IMR-90 (cell line): ENCODE results near the gene NDUFB10. TPM values are rescaled to one million over a fixed set of nuclear protein-coding genes. Genes with fewer than 3 reads are reported as not detected.

Experiments used
- ATAC-seq: fragments of 200-7000 bp; cut with Tn5 transposase; 2 replicates; pipeline ENCODE4 v1.9.1; 2020; ENCODE audit warnings: low read depth, mild to moderate bottlenecking, moderate library complexity
- BruUV-seq: library from RNA; stranded (reverse); fragments of 400-500 nt; replicated peaks from 2 replicates; lab custom pipeline; 2021; lab: Mats Ljungman, UMichigan
- CTCF ChIA-PET: fragments of 300-600 bp; formaldehyde crosslinking; extraction: SDS; loops from one replicate; lab custom pipeline; 2021; ENCODE audit warnings: antibody characterized with exemption; lab: Yijun Ruan, JAX
- POLR2A ChIA-PET: fragments of 300-600 bp; sonication (Branson Sonifier 250); formaldehyde crosslinking; loops from one replicate; lab custom pipeline; 2022; ENCODE audit warnings: antibody characterized with exemption; ENCODE audit not compliant: unreplicated experiment; lab: Charles Lee
- DNase-seq: peaks from one replicate; pipeline ENCODE4 v3.0.0; 2013
- H2AFZ ChIP-seq: replicated peaks from 2 replicates; pipeline ENCODE3; 2013; ENCODE audit warnings: low read length, mild to moderate bottlenecking; ENCODE audit not compliant: poor library complexity
- H2AK5ac ChIP-seq: 2 replicates; pipeline ENCODE4 v1.6.1; 2013; ENCODE audit warnings: low read depth, low read length, inconsistent platforms
- H2AK9ac ChIP-seq: replicated peaks from 2 replicates; pipeline ENCODE3; 2013; ENCODE audit warnings: mild to moderate bottlenecking, low read depth, low read length, moderate library complexity; ENCODE audit not compliant: poor library complexity
- H2BK120ac ChIP-seq: 2 replicates; pipeline ENCODE4 v1.6.1; 2013; ENCODE audit warnings: low read depth, low read length, inconsistent platforms
- H2BK15ac ChIP-seq: 3 replicates; pipeline ENCODE4 v1.6.1; 2013; ENCODE audit warnings: low read depth, low read length, inconsistent platforms
- H2BK20ac ChIP-seq: 2 replicates; pipeline ENCODE4 v1.6.1; 2013; ENCODE audit warnings: low read depth, mild to moderate bottlenecking, inconsistent platforms, low read length, moderate library complexity
- H2BK5ac ChIP-seq: 2 replicates; pipeline ENCODE4 v1.6.1; 2013; ENCODE audit warnings: mild to moderate bottlenecking, low read depth, low read length, inconsistent platforms; ENCODE audit not compliant: poor library complexity, severe bottlenecking
- H3K14ac ChIP-seq: replicated peaks from 2 replicates; pipeline ENCODE4 v1.6.1; 2013; ENCODE audit warnings: low read depth, low read length, inconsistent platforms
- H3K18ac ChIP-seq: 2 replicates; pipeline ENCODE4 v1.6.1; 2013; ENCODE audit warnings: low read depth, low read length, control low read depth
- H3K23ac ChIP-seq: 2 replicates; pipeline ENCODE4 v1.6.1; 2013; ENCODE audit warnings: low read depth, low read length, inconsistent platforms
- H3K27ac ChIP-seq: 2 replicates; pipeline ENCODE4 v1.5.1; 2013; ENCODE audit warnings: mild to moderate bottlenecking, control low read depth, low read length; ENCODE audit not compliant: insufficient read depth
- H3K27me3 ChIP-seq: 2 replicates; pipeline ENCODE4 v1.6.1; 2013; ENCODE audit warnings: low read length; ENCODE audit not compliant: control insufficient read depth, insufficient read depth
- H3K36me3 ChIP-seq: 2 replicates; pipeline ENCODE4 v1.6.1; 2013; ENCODE audit warnings: low read length, mixed read lengths; ENCODE audit not compliant: control insufficient read depth, insufficient read depth
- H3K4ac ChIP-seq: 2 replicates; pipeline ENCODE4 v1.6.1; 2013; ENCODE audit warnings: low read depth, low read length, inconsistent platforms
- H3K4me1 ChIP-seq: 2 replicates; pipeline ENCODE4 v1.6.1; 2013; ENCODE audit warnings: low read length, mixed read lengths; ENCODE audit not compliant: control insufficient read depth, insufficient read depth
- H3K4me2 ChIP-seq: 2 replicates; pipeline ENCODE4 v1.6.1; 2013; ENCODE audit warnings: low read depth, mild to moderate bottlenecking, control low read depth, low read length, moderate library complexity
- H3K4me3 ChIP-seq: 2 replicates; pipeline ENCODE4 v1.5.1; 2013; ENCODE audit warnings: low read depth, mild to moderate bottlenecking, control low read depth, low read length, moderate library complexity; ENCODE audit not compliant: insufficient read depth
- H3K56ac ChIP-seq: 2 replicates; pipeline ENCODE4 v1.6.1; 2013; ENCODE audit warnings: low read length, inconsistent platforms; ENCODE audit not compliant: insufficient read depth; ENCODE audit errors: extremely low read depth
- H3K79me1 ChIP-seq, 2 experiments: 2 replicates each; pipeline ENCODE4 v1.6.1; 2013; ENCODE audit warnings: low read length in 2 of 2, inconsistent platforms in 1 of 2, low read depth in 1 of 2
- H3K9ac ChIP-seq: 2 replicates; pipeline ENCODE4 v1.6.1; 2013; ENCODE audit warnings: low read depth, low read length, control low read depth
- H3K9me1 ChIP-seq: 2 replicates; pipeline ENCODE4 v1.6.1; 2013; ENCODE audit warnings: low read length, inconsistent platforms; ENCODE audit not compliant: insufficient read depth
- H3K9me3 ChIP-seq: 2 replicates; pipeline ENCODE4 v1.6.1; 2013; ENCODE audit warnings: low read length; ENCODE audit not compliant: control insufficient read depth, insufficient read depth
- H4K20me1 ChIP-seq: 2 replicates; pipeline ENCODE4 v1.6.1; 2013; ENCODE audit warnings: low read length, inconsistent platforms; ENCODE audit not compliant: insufficient read depth
- H4K5ac ChIP-seq: 2 replicates; pipeline ENCODE4 v1.6.1; 2013; ENCODE audit warnings: mild to moderate bottlenecking, low read depth, low read length, control low read depth
- H4K8ac ChIP-seq, 2 experiments: 2 replicates each; pipeline ENCODE4 v1.6.1; 2013; ENCODE audit warnings: low read depth in 2 of 2, low read length in 2 of 2, control low read depth in 1 of 2, inconsistent platforms in 1 of 2
- H4K91ac ChIP-seq: 2 replicates; pipeline ENCODE4 v1.6.1; 2013; ENCODE audit warnings: low read depth, low read length, inconsistent platforms; ENCODE audit not compliant: insufficient read depth
- BHLHE40 ChIP-seq: fragments of 150-350 bp; IDR thresholded peaks from 2 replicates; pipeline ENCODE4 v1.6.1; 2016; ENCODE audit warnings: mild to moderate bottlenecking, low read depth, low read length
- CEBPB ChIP-seq: IDR thresholded peaks from 2 replicates; pipeline ENCODE4 v1.6.1; 2012; ENCODE audit warnings: low read depth, low read length, improper control_type of control experiment
- CHD1 ChIP-seq: IDR thresholded peaks from 2 replicates; pipeline ENCODE4 v1.6.1; 2012; ENCODE audit warnings: low read depth, low read length, improper control_type of control experiment
- CTCF ChIP-seq: conservative IDR thresholded peaks from 2 replicates; pipeline ENCODE4 v1.5.1; 2012; ENCODE audit warnings: mild to moderate bottlenecking, low read depth, low read length, improper control_type of control experiment
- ELK1 ChIP-seq: fragments of 150-350 bp; IDR thresholded peaks from 2 replicates; pipeline ENCODE4 v1.6.1; 2016; ENCODE audit warnings: low read depth, mild to moderate bottlenecking, low read length, moderate library complexity, borderline replicate concordance
- FOS ChIP-seq: fragments of 150-350 bp; IDR thresholded peaks from 2 replicates; pipeline ENCODE4 v1.6.1; 2016; ENCODE audit warnings: low read depth, low read length
- MAZ ChIP-seq: IDR thresholded peaks from 2 replicates; pipeline ENCODE4 v1.6.1; 2012; ENCODE audit warnings: low read depth, mild to moderate bottlenecking, low read length, improper control_type of control experiment, moderate library complexity, borderline replicate concordance
- MXI1 ChIP-seq: IDR thresholded peaks from 2 replicates; pipeline ENCODE4 v1.6.1; 2012; ENCODE audit warnings: low read depth, mild to moderate bottlenecking, low read length, moderate library complexity, borderline replicate concordance
- NFE2L2 ChIP-seq: fragments of 150-350 bp; IDR thresholded peaks from 2 replicates; pipeline ENCODE4 v1.6.1; 2016; ENCODE audit warnings: low read depth, mild to moderate bottlenecking, low read length
- POLR2A ChIP-seq: IDR thresholded peaks from 2 replicates; pipeline ENCODE4 v1.6.1; 2012; ENCODE audit warnings: mild to moderate bottlenecking, low read depth, low read length
- RAD21 ChIP-seq: IDR thresholded peaks from 2 replicates; pipeline ENCODE4 v1.6.1; 2012; ENCODE audit warnings: low read length, improper control_type of control experiment
- RCOR1 ChIP-seq: IDR thresholded peaks from 2 replicates; pipeline ENCODE4 v1.6.1; 2012; ENCODE audit warnings: mild to moderate bottlenecking, low read length, improper control_type of control experiment; ENCODE audit not compliant: insufficient replicate concordance
- SMC3 ChIP-seq: fragments of 150-350 bp; IDR thresholded peaks from 2 replicates; pipeline ENCODE4 v1.6.1; 2016; ENCODE audit warnings: low read depth, mild to moderate bottlenecking, antibody characterized with exemption, low read length, moderate library complexity
- USF2 ChIP-seq: fragments of 150-350 bp; IDR thresholded peaks from 2 replicates; pipeline ENCODE4 v1.6.1; 2017; ENCODE audit warnings: mild to moderate bottlenecking, antibody characterized with exemption, low read length, low read depth
- WGBS, 2 experiments: methylation state at CpG; one replicate each; pipeline versions ENCODE4 v1.1.5 to v1.1.7; 2013; ENCODE audit warnings: missing lambda C conversion rate in 2 of 2; ENCODE audit not compliant: insufficient read length in 1 of 2; ENCODE audit errors: extremely low coverage in 2 of 2; 5-methylcytosine and 5-hydroxymethylcytosine counted together
- dilution Hi-C: fragments of 300-500 bp; cut with HindIII; formaldehyde crosslinking; loops from one replicate; pipeline ENCODE4 v1.14.3; 2018; ENCODE audit warnings: low sequenced_read_pairs; ENCODE audit not compliant: unreplicated experiment
- in situ Hi-C: fragments of 300-500 bp; cut with MboI; formaldehyde crosslinking; loops from 3 replicates; pipeline ENCODE4 v1.14.3; 2019; ENCODE audit warnings: low sequenced_read_pairs, inconsistent platforms, mixed read lengths
- intact Hi-C: fragments of 100-400 bp; cut with micrococcal nuclease; formaldehyde crosslinking; loops from 2 replicates; pipeline ENCODE4 v1.10.0; 2022
- polyA plus RNA-seq, 3 experiments: library from polyadenylated mRNA; depleted of rRNA; stranded (reverse); fragments of >200 nt; gene quantifications; 2 replicates each; pipeline ENCODE4 v1.2.3, GENCODE V29; 2012; ENCODE audit warnings: low replicate concordance in 1 of 3
- total RNA-seq: library from RNA; depleted of rRNA; stranded (reverse); fragments of >200 nt; gene quantifications from 2 replicates; pipeline ENCODE4 v1.2.3, GENCODE V29; 2012

Gene NDUFB10
- total and polyA plus RNA-seq, 2 of the 4 experiments (the other 2 are of a cell fraction) = 189 to 220 TPM

- intact Hi-C loops = no loop called here
- CTCF ChIA-PET = no interaction called here
- H3K36me3 ChIP-seq = peaks cover 48% of the 10 kb centered on the region
These were observed 18.5 kb downstream of the NDUFB10 start for GRCh38 chr16:1977875-1978268.

More at GRCh38 chr16:1977875-1978268, 18.5 kb downstream of the NDUFB10 start:
- Histone ChIP-seq H2AK5ac (no peak overlapping the region), H4K91ac (no peak overlapping the region), H2BK5ac (no peak overlapping the region), H3K56ac (no peak overlapping the region), H3K4me3 (no peak overlapping the region), H4K5ac (no peak overlapping the region), H3K18ac (no peak overlapping the region), H2BK15ac (no peak overlapping the region), H3K79me1 (peaks cover 0 to 13% of the 10 kb centered on the region in 2 experiments; a peak in 1 of 4 replicates), H3K27me3 (peaks cover 29% of the 10 kb centered on the region; the same call in 1 of the 2 replicates), H4K20me1 (no peaks in the 10 kb centered on the region; the same call in 1 of the 2 replicates), H3K4ac (no peak overlapping the region), H2AK9ac (no peak overlapping the region), H3K9me1 (no peaks in the 10 kb centered on the region), H3K27ac (no peak overlapping the region), H2AFZ (no peak overlapping the region), H3K14ac (no peak overlapping the region), H3K9ac (no peak overlapping the region), H2BK120ac (no peak overlapping the region), H4K8ac (no peak overlapping the region), H3K9me3 (no peaks in the 10 kb centered on the region), H3K4me1 (no peaks in the 10 kb centered on the region; the same call in 1 of the 2 replicates), H3K23ac (no peak overlapping the region), H3K4me2 (no peak overlapping the region), H2BK20ac (no peak overlapping the region)
- POLR2A ChIA-PET = no interaction called here
- BruUV-seq = no TSS peak
- no peak for DNase-seq
- in situ Hi-C loops (no loop called here), dilution Hi-C loops (no loop called here)
- 91% methylated on average over 7 of the region's 18 CpGs; no CpG with 5 or more reads in 1 of the 2 experiments for WGBS, 2 experiments
- no peak for ATAC-seq
- TF ChIP-seq BHLHE40 (no peak), MXI1 (no peak), RAD21 (no peak), USF2 (no peak), CEBPB (no peak), CHD1 (no peak), POLR2A (no peak), NFE2L2 (no peak), CTCF (no peak), RCOR1 (no peak), ELK1 (no peak), SMC3 (no peak), MAZ (no peak), FOS (no peak)
